ENCODE results near the gene HTT. TPM values are rescaled to one million over a fixed set of nuclear protein-coding genes. Genes with fewer than 3 reads are reported as not detected.

The HTT gene
- total and polyA plus RNA-seq, 4 experiments from 2014 or later, result 0.57 to 67.7 (median 33.5) TPM

Other genes starting within 250 kb of the HTT start
- 100 to 1,000 TPM; 289 to 293 TPM for gene ADD1, start 230.8 kb upstream of the HTT start, total RNA-seq
- 100 to 1,000 TPM; 159 to 171 TPM for gene ADD1, start 230.8 kb upstream of the HTT start, polyA plus RNA-seq
- 10 to 100 TPM; 41.3 to 41.4 TPM for gene NOP14, start 111.3 kb upstream of the HTT start, total RNA-seq
- 10 to 100 TPM in 1 of 2 donors, 1 to 10 TPM in 1; 2.6 to 35.5 TPM for gene NOP14, start 111.3 kb upstream of the HTT start, polyA plus RNA-seq
- 1 to 10 TPM; 2.8 to 3.2 TPM for gene GRK4, start 111.1 kb upstream of the HTT start, total RNA-seq
- 1 to 10 TPM in 1 of 2 donors, under 1 TPM in 1; 0.55 to 1.9 TPM for gene GRK4, start 111.1 kb upstream of the HTT start, polyA plus RNA-seq
- not detected for gene HTT-AS, start 143 bp upstream of the HTT start, total RNA-seq
- gene HTT-AS, start 143 bp upstream of the HTT start, polyA plus RNA-seq, result not detected
- 1 to 10 TPM; 2.0 to 2.2 TPM for gene MSANTD1, start 174.5 kb downstream of the HTT start, total RNA-seq
- gene MSANTD1, start 174.5 kb downstream of the HTT start, polyA plus RNA-seq, result under 1 TPM in 1 of 2 donors, not detected in 1; 0.08 TPM
- 10 to 100 TPM in 1 of 2 experiments, 1 to 10 TPM in 1; 9.7 to 10.6 TPM for gene RGS12, start 218.3 kb downstream of the HTT start, total RNA-seq
- 1 to 10 TPM in 1 of 2 donors, under 1 TPM in 1; 0.93 to 2.3 TPM for gene RGS12, start 218.3 kb downstream of the HTT start, polyA plus RNA-seq

Data from CD4-positive, alpha-beta memory T cell (primary cell).